GM19438 (cell line): ENCODE results near the gene LIN54.
A peak's percentile ranks its signal among the peaks of the same experiment; 100 is the strongest.

Source experiments
- ATAC-seq: cut with Tn5 transposase; IDR thresholded peaks from one replicate; pipeline ENCODE4 v1.9.1; 2021; ENCODE audit warnings: low read depth; ENCODE audit not compliant: unreplicated experiment

LIN54 gene

GRCh38 chr4:82898322-82899243 lies 112.0 kb downstream of the LIN54 start:
- ATAC-seq: no peak

- ATAC-seq: no peak
Observed at GRCh38 chr4:82896755-82897154, 113.9 kb downstream of the LIN54 start.

GRCh38 chr4:82893942-82894341 lies 116.7 kb downstream of the LIN54 start:
- ATAC-seq: no peak

GRCh38 chr4:82892467-82892802 lies 118.2 kb downstream of the LIN54 start:
- no peak for ATAC-seq

- no peak for ATAC-seq
Observed at GRCh38 chr4:82891707-82892466, 118.7 kb downstream of the LIN54 start.

- peak; percentile 86 for ATAC-seq
Observed at GRCh38 chr4:82890901-82891706, 119.5 kb downstream of the LIN54 start, which contains the start of gene SEC31A. Gene SEC31A (minus strand): TSS chr4:82891153. CDS start chr4:82881936, 9,217 bp downstream.

GRCh38 chr4:82890528-82890900 lies 120.1 kb downstream of the LIN54 start:
- no peak for ATAC-seq

- ATAC-seq: no peak
Observed at GRCh38 chr4:82889287-82889686, 121.3 kb downstream of the LIN54 start.

GRCh38 chr4:82886147-82886942 lies 124.3 kb downstream of the LIN54 start:
- ATAC-seq: no peak

GRCh38 chr4:82885410-82885809 lies 125.2 kb downstream of the LIN54 start:
- ATAC-seq: no peak
